RKO (cell line): ENCODE results near the gene CHPF.

Source experiments
- DNase-seq: peaks from one replicate; pipeline ENCODE4 v3.0.0-alpha.2; 2016; ENCODE audit warnings: low spot score

Gene CHPF

DNA sequence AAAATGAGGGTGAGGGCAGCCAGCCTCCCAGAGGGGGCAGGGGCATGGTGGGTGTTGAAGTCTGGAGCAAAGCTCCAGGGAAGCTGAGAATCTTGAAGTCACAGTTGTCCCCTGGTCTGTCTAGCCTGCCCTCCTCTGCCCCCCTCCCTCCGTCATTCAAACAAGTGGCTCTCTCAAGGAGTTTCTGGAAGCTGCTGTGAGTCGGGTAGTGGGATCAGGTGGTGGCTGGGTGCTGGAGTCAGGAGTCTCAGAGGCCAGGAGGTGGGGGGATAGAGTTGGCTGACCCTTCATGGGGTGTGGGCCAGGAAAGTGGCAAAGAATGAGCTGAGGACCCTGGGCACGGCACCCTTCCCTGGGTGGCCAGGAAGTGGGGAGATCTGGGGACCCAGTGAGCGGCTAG is 29.8 kb downstream of the CHPF start:
- DNase-seq, result no peak

- DNase-seq, result no peak
Measured at GRCh38 chr2:219512524-219513216, 30.9 kb downstream of the CHPF start.

DNA sequence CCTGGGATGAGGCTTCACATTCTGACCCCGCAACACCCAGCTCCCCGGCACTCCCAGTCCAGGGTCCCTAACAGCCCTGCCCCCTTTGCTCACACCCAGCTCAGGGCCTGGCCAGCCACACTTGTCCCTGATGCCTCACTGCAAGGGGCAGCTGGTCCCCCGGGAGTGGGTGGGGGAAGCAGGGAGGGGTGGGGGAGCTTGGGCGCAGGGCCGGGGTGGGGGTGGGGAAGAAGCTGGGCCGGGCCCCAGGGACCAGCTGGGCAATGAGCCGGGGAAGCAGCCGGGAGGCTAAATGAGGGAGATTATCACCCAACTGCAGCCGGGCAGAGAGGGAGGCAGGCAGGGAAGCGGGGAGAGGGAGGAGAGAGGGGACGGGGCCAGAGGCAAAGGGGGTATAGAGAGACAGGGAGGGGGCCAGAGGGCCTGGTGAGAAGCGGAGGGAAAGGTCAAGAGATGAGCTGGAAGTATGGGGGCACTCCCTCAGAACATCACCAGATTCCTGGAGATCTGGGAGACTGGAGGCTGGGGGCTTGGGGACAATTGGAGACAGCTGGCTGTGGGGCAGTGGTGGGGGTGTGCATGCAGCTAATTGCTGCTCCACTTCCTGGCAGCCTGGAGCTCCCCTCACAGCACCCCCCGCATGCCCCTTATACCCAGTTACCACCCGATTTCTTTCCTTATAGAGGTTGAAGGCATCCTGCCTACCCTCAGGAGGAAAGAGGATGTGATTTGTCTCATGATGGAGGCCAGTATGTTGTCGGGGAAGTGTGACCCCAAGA is 31.9 kb downstream of the CHPF start:
- DNase-seq, result no peak

DNA sequence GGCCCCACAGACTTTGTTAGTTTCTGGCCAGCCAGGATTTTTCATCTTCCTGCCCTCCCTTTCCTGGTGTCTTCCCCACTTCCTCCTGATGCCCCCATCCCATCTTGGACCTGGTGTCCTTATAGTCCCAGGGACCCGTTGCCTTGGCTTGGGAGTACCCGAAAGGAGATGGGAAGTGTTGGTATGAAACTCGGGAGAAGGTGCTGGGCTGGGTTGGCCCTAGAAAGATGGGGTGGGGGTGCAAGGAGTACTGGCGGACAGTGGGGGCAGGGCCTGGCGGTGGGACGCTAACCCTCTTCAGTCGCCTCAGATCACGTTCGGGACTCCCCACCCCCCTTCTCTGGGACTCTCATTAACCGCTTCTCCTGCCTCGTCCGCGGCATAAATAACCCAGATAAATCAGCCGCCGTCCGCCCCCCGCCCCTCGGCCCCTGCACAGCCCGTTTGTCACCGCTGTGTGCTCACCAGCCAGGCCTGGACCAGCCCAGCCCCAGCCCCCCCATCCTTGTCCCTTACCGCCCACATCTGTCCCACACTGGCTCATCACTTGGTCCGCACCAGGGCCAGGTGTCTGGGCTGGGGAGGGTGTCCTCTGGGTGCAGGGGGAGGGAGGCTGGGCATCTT is 33.0 kb downstream of the CHPF start:
- DNase-seq, result no peak

DNA sequence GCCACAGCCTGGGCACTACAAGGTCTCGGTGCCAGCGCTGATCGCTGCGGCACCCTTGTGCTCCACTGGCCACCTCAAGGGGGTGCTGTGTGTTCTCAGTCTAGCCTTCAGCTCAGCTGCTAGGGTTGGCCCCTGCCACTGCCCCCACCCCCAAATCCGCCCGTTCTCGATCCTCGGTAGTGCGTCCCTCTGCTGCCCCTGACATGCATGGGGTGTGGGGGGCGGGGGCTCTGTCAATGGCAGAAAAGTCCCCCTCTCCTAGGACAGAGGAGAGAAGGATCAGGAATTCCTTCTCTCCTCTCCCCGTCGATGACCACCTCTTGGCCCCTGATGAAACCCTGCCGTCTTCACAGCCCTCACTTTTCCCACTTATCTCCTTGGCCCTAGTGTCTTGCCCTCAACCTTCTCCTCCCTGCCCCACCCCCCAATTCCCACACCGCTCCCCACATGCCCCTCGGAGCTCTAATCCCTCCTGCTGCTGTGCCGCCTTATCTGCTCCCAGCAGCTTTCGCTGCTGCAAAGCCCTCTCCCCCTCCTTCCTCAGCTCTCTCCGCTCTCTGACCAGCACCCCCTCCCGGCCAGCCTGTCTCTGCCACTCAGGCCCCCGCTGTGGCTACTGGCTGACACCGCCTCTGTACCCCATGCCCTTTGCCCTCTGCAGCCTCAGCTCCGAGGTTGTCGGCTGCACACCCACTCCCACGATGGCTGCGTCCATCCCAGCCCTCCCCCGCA is 33.7 kb downstream of the CHPF start:
- peak; percentile 14 for DNase-seq

DNA sequence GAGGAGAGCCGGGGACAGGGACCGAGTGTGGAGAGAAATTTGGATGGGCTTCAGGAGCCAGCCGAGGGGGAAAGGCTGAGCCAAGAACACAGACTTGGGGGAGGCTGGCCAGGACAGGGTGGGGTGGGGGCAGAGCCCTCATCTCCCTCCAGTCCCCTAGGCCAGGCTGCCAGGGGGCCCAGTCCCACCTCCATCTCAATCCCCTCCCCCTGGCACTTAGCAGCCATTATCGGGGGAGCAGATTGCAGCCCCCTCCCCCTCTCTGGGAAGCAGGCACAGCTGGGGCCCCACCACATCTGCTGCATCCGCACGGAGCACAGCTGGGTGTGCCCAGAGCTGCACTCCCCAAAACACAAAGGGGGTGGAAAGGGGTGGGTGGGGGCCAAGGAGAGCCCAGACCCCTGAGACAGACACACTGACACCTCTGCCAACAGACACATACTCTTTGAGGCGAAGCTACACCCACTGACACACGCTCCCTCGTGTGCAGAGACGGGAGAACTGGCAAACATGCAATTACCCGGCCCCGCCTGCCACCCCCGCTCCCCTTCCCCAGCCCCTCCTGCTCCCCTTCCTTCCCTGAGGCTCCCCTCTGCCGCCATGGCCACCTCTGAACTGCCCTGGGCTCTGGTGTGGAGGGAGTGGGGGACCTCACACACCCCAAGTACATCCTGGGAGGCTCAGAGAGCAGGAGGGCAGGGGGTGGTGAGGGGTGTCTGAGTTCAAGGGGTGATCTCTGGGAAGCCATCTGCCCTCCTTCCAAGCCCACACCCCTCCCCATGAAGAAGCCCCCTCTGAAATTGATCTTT is 34.4 kb downstream of the CHPF start:
- DNase-seq, result no peak

- no peak for DNase-seq
Measured at GRCh38 chr2:219508444-219508734, 35.2 kb downstream of the CHPF start.

DNA sequence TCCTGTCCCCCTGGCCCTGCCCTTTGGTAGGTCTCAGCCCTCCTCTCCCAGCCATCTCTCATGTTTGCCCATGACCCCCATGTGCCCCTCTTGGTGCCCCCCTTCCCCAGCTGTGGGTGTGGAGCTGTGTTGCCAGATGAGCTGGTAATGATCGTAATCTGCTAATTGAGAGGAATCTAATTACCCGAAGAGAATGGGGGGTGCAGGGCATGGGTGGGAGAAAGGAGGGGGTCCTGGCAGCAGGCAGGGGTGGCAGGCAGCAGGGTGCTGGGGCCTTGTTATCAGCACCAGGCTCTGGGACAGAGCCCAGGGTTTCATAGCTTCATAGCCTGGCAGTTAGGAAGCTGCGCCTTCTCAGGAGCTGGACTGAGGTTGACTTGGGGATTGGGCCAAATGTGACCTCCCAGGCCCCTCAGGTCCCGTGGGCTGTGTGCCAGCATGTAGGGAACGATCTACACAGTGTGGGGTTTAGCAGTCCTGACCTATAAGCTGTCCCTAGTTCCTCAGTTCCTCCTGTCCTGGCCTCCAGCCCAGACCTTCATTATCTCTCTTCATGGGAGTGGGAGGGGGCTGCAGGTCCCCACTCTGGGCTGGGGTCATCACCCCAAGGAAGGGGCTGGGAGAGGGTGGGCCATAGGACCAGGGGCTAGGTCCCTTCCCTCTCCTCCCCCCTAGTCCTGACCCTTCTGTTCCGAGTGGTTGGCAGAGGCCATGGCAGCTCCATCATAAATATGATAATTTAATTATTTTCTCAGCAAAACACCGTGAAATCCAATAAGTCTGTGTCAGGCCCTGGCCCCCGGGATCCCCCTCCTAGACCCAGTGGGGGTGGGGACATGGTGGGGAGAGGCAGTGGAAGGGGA is 35.8 kb downstream of the CHPF start:
- DNase-seq, result no peak

DNA sequence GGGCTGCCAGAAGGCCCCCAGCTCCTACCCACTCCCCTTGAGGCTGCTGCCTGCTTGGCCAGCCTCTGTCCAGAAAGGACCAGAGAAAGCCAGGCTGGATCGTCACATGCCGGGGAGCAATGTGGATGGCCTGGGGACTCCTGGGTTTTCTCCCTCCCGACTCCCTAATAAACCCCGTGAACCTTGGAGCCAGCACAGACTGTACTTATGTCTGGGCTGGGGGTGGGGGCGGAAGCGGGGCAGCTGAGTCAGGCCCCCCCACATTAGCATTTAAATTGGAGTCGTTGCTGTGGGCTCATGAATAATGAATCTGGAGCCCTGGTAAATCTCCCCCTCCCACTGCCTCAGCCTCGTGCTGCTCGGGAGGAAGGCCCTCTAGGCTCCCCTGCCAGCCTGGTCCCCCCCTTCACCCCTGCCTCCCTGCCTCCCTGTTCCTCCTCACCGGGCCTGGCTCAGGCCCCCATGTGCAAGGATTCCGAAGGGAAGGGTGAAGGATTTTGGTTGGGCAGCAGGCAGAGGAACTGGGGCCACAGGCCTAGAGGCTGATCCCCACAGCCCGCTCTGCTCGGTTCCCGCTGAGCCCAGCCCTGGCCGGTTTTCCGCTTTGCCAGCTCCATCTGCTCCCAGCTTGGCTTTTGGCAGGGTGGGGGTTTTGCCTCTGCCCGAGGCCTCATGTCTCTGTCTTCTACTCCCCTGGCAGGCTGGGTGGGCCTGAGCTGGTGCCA is 36.6 kb downstream of the CHPF start:
- DNase-seq, result no peak

DNA sequence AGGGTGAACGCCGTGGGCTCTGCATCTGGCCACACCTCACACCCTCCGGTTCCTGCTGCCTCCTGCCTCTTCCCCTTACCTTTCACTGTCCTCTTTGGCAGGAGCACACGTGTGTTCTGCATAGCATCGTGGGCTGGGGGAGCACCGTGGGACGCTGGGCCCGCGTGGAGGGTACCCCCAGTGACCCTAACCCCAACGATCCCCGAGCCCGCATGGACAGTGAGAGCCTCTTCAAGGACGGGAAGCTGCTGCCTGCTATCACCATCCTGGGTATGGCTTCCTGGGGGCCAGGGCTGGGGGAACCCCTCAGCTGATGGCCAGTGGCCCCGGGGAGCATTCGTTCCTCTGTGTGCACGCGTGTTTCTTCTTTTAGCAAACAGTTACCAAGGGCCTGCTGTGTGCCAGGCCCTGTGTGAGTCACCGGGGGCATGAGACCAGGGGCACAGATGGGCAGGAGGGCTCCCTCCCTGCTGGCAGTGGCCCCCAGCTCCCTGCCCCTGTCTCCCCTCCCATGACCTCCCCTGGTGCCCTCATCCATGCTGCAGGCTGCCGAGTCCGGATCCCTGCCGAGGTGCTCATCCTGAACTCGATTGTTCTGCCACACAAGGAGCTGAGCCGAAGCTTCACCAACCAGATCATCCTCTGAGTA is 37.3 kb downstream of the CHPF start:
- DNase-seq, result no peak

GRCh38 chr2:219505585-219505984 is 38.0 kb downstream of the CHPF start:
- no peak for DNase-seq

DNA sequence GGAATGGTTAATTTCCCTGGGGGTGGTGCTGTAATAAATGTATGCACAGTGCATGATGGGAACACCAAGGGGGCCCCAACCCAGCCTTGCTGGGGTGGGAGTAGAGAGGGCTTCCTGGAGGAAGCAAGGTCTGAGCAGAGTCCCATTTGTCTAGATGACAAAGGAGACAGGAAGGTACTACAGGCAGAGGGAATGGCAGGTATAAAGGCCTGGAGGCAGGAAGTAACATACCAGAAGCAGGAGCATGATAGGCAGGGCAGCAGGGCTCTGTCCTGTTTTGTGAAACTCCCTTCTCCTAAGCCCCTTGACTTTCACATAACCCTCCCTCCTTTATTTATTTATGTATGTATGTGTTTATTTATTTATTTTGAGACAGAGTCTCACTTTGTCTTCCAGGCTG is 41.0 kb downstream of the CHPF start:
- DNase-seq, result no peak

- DNase-seq, result no peak
Measured at GRCh38 chr2:219501849-219502248, 41.8 kb downstream of the CHPF start.

DNA sequence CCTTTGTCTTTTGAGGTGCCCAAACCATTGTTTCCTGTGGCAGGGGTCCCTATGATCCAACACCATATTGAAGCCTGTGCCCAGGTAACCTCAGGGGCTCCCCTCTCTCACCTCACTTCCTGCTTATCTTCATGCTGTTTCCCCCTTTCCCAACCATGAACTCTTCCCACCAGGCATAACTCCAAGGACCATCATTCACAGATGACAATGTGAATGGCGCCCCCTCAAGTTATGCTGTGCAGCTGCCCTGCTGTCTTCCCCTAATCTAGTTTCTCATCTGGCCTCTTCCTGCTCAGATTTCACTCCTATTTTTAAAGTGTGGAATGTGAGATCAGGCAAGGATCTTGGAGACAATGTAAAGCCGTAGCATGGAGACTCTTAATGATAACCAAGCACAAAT is 43.5 kb downstream of the CHPF start:
- DNase-seq, result peak; percentile 43

DNA sequence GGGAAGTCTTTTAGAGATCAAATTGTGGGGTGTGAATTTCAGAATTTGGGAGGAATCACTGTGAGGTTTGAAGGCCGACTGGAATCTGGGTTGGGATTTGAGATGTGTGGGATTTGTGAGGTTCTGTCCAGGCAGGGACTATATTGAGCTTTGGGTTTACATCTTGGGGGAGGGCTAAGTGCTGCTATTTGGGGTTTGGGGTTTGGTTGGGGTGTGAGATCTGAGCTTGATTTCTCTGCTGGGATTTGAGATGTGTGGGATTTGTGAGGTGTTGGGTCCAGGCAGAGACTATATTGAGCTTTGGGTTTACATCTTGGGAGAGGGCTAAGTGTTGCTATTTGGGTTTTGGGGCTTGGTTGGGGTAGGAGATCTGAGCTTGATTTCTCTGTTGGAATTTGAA is 44.1 kb downstream of the CHPF start:
- DNase-seq, result no peak

- DNase-seq, result peak; percentile 5
Measured at GRCh38 chr2:219499058-219499307, 44.6 kb downstream of the CHPF start.

DNA sequence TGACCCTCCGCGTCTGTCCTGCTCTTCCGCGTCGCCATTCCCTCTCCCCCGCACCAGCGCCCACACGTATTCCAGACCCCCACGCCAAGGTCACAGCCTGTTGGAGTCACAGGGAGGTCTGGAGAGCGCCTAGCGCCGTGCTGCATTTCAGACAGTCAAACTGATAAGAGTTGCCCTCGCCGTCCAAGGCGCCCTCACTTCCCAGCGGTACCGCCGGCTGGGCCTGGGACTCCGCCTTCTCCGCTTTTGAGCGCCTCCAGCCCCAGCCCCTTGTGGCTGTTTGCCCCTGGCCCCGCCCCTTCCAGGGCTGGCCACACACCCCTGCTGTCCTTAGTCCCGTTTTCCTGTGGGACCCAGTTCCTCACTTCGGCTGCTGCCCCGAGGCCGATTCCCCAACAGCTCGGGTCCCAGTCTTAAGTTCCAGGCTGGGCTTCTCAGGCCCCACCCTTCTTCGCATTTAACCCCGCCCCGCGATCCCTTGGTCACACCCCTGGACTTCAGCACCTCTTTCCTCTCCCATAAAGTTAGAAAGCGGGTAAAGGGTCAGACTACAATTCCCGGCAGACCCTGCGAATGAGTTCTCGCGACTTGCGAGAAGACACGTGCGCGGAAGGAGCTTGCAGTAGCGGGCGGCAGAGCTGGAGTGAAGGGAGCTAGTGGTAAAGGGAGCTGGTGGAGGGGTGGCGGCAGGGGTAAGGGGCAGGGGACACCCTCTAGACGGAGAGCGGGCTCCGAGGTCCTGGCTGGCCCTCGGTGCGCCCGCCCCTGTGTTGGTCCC is 45.1 kb downstream of the CHPF start, which contains the start of gene GMPPA:
Gene GMPPA, plus strand, starts transcription at position 612 of the 778 bp plus-strand sequence. CDS start 1,085 bp downstream, outside the sequence.
- peak; percentile 99 for DNase-seq

DNA sequence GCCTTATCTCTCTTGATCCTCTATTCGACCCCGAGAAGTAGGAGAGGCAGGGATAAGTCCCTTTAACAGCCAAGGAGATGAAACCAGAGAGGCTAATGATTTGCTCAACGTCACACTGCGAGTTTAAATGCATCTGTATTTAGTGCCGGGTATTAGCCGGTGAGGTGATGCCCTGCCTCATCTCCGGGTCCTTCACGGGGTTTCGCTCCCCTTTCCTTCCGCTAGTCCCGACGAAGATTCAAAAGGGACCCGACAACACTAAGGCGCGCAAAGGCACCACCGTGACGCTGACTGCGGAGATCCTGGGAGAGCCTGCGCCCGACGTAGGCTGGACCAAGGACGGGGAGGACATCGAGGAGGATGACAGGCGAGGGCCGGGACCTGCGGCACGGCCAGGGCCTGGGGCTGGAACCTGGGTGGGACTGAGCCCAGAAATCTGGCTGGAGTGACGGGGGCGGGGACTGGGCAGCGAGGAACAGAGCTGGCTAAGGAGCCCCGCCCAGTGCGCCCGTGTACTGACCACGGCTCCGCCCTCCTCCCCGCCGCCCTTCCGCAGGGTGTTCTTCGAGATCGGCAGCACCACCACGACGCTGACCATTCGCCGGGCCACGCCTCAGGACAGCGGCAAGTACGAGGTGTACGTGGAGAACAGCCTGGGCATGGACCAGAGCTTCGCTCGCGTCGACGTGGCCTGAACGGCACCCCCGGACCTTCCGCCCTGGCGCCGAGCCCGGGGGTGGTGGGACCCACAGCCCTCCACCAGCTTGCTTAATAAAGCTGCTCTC is 45.9 kb downstream of the CHPF start:
- peak; percentile 80 for DNase-seq
